Right kidney (tissue), 1 donor: ENCODE data around the gene DISP2.

Experiments used
- DNase-seq: peaks from one replicate; pipeline ENCODE4 v3.0.0-alpha.2; 2016

Gene DISP2

GRCh38 chr15:40325700-40326099 lies 32.3 kb upstream of the DISP2 start:
- no peak for DNase-seq

- DNase-seq: no peak
These were observed 30.6 kb upstream of the DISP2 start for GRCh38 chr15:40327457-40327856.

GRCh38 chr15:40328176-40328575 lies 29.8 kb upstream of the DISP2 start:
- DNase-seq: no peak

- DNase-seq: no peak
These were observed 29.3 kb upstream of the DISP2 start for GRCh38 chr15:40328751-40329150.

- no peak for DNase-seq
These were observed 28.2 kb upstream of the DISP2 start for GRCh38 chr15:40329804-40330203.

GRCh38 chr15:40330368-40330836 lies 27.6 kb upstream of the DISP2 start:
- peak; percentile 30 for DNase-seq

GRCh38 chr15:40331026-40331425 lies 27.0 kb upstream of the DISP2 start:
- no peak for DNase-seq

GRCh38 chr15:40331637-40332036 lies 26.4 kb upstream of the DISP2 start:
- no peak for DNase-seq

GRCh38 chr15:40332113-40332781 lies 25.8 kb upstream of the DISP2 start:
- DNase-seq: no peak

- peak; percentile 50 for DNase-seq
These were observed 24.0 kb upstream of the DISP2 start for GRCh38 chr15:40333922-40334492.

- no peak for DNase-seq
These were observed 23.5 kb upstream of the DISP2 start for GRCh38 chr15:40334541-40334940.

GRCh38 chr15:40334941-40335795 lies 22.9 kb upstream of the DISP2 start:
- DNase-seq: no peak

GRCh38 chr15:40335938-40336743 lies 21.9 kb upstream of the DISP2 start:
- DNase-seq: no peak

GRCh38 chr15:40336744-40337122 lies 21.3 kb upstream of the DISP2 start:
- DNase-seq: no peak

- DNase-seq: no peak
These were observed 20.4 kb upstream of the DISP2 start for GRCh38 chr15:40337597-40337996.

- peak; percentile 69 for DNase-seq
These were observed 19.9 kb upstream of the DISP2 start for GRCh38 chr15:40338041-40338657.

- no peak for DNase-seq
These were observed 18.9 kb upstream of the DISP2 start for GRCh38 chr15:40338921-40339620.

GRCh38 chr15:40339621-40339945 lies 18.4 kb upstream of the DISP2 start:
- DNase-seq: no peak

GRCh38 chr15:40340038-40340739 lies 17.8 kb upstream of the DISP2 start:
- peak; percentile 75 for DNase-seq

GRCh38 chr15:40340740-40341400 lies 17.1 kb upstream of the DISP2 start, which contains the start of gene CCDC9B:
CCDC9B (minus strand) TSS chr15:40340939; CDS start chr15:40340819, 120 bp downstream.
- DNase-seq: peak; percentile 70
